Karpas-422 (cell line): ENCODE results near the gene SEMG2. TPM values are rescaled to one million over a fixed set of nuclear protein-coding genes. Genes with fewer than 3 reads are reported as not detected.

ENCODE experiments used
- DNase-seq: peaks from one replicate; pipeline ENCODE4 v3.0.0-alpha.2; 2015
- H2AFZ ChIP-seq: fragments of 200-600 bp; sonication (generic); 2 replicates; pipeline ENCODE4 v1.6.1; 2014; ENCODE audit warnings: antibody characterized with exemption, low read length, mixed read lengths
- H3K27ac ChIP-seq: fragments of 200-600 bp; sonication (generic); 2 replicates; pipeline ENCODE4 v1.5.1; 2014; ENCODE audit warnings: mild to moderate bottlenecking, low read length, moderate library complexity
- H3K27me3 ChIP-seq: fragments of 200-600 bp; sonication (generic); 2 replicates; pipeline ENCODE4 v1.6.1; 2014; ENCODE audit warnings: low read length, mixed read lengths
- H3K36me3 ChIP-seq: fragments of 200-600 bp; sonication (generic); 2 replicates; pipeline ENCODE4 v1.6.1; 2014; ENCODE audit warnings: low read length, mixed read lengths; ENCODE audit not compliant: insufficient read depth
- H3K4me1 ChIP-seq: fragments of 200-600 bp; sonication (generic); 2 replicates; pipeline ENCODE4 v1.6.1; 2014; ENCODE audit warnings: mild to moderate bottlenecking, low read length, mixed read lengths
- H3K4me2 ChIP-seq: fragments of 200-600 bp; sonication (generic); 2 replicates; pipeline ENCODE4 v1.6.1; 2014; ENCODE audit warnings: low read length, low read depth, mild to moderate bottlenecking; ENCODE audit not compliant: poor library complexity, severe bottlenecking
- H3K4me3 ChIP-seq: fragments of 200-600 bp; sonication (generic); 2 replicates; pipeline ENCODE4 v1.5.1; 2014; ENCODE audit warnings: mild to moderate bottlenecking, antibody characterized with exemption, low read length, mixed read lengths
- H3K79me2 ChIP-seq: fragments of 200-600 bp; sonication (generic); 2 replicates; pipeline ENCODE4 v1.6.1; 2014; ENCODE audit warnings: mild to moderate bottlenecking, low read length, mixed read lengths
- H3K9ac ChIP-seq: fragments of 200-600 bp; sonication (generic); 2 replicates; pipeline ENCODE4 v1.6.0; 2014; ENCODE audit warnings: low read length
- H3K9me2 ChIP-seq: fragments of 200-600 bp; sonication (generic), shearing (Covaris generic); replicated peaks from 2 replicates; pipeline ENCODE4 v1.6.0; 2014; ENCODE audit warnings: mild to moderate bottlenecking, low read length, moderate library complexity; ENCODE audit not compliant: insufficient read depth
- H3K9me3 ChIP-seq: fragments of 300-700, 200-600 bp; sonication (generic); 2 replicates; pipeline ENCODE4 v1.6.1; 2014; ENCODE audit warnings: low read length, mixed read lengths
- H4K20me1 ChIP-seq: fragments of 200-600 bp; sonication (generic); 2 replicates; pipeline ENCODE4 v1.6.1; 2014; ENCODE audit warnings: mild to moderate bottlenecking, antibody characterized with exemption, low read length, low read depth; ENCODE audit not compliant: insufficient read depth
- total RNA-seq: library from RNA; depleted of rRNA; stranded (reverse); fragments of >200 nt; shearing (Covaris generic); gene quantifications from 2 replicates; pipeline ENCODE4 v1.2.3, GENCODE V29; 2014; ENCODE audit warnings: low replicate concordance

Gene SEMG2
- total RNA-seq, 1 experiment from 2014 or later: not detected

- Histone ChIP-seq H3K27ac (no peak overlapping the region), H2AFZ (no peak overlapping the region), H3K79me2 (no peaks in the 10 kb centered on the region), H3K27me3 (0 out of 2 replicates have a peak, but pooled peaks cover 2% of the 10 kb centered on the region), H3K9me2 (no peaks in the 10 kb centered on the region), H3K4me3 (no peak overlapping the region), H3K4me1 (no peaks in the 10 kb centered on the region), H3K9ac (no peak overlapping the region), H3K36me3 (no peaks in the 10 kb centered on the region), H3K4me2 (no peak overlapping the region), H4K20me1 (no peaks in the 10 kb centered on the region), H3K9me3 (no peaks in the 10 kb centered on the region)
- no peak for DNase-seq
These were observed 33.5 kb upstream of the SEMG2 start for GRCh38 chr20:45187693-45188092.

GRCh38 chr20:45189067-45189609 lies 32.0 kb upstream of the SEMG2 start:
- Histone ChIP-seq H3K9ac (no peak overlapping the region), H3K9me3 (no peaks in the 10 kb centered on the region), H3K4me3 (no peak overlapping the region), H3K36me3 (no peaks in the 10 kb centered on the region), H3K9me2 (no peaks in the 10 kb centered on the region), H3K27ac (no peak overlapping the region), H3K4me2 (no peak overlapping the region), H4K20me1 (no peaks in the 10 kb centered on the region), H3K27me3 (0 out of 2 replicates have a peak, but pooled peaks cover 2% of the 10 kb centered on the region), H3K79me2 (no peaks in the 10 kb centered on the region), H2AFZ (no peak overlapping the region), H3K4me1 (no peaks in the 10 kb centered on the region)
- DNase-seq: no peak

GRCh38 chr20:45189861-45190260 lies 31.3 kb upstream of the SEMG2 start:
- no peaks in the 10 kb centered on the region for H3K79me2 ChIP-seq
- H4K20me1 ChIP-seq: no peaks in the 10 kb centered on the region
- H3K9ac ChIP-seq: no peak overlapping the region
- 0 out of 2 replicates have a peak, but pooled peaks cover 2% of the 10 kb centered on the region for H3K27me3 ChIP-seq
- no peaks in the 10 kb centered on the region for H3K9me3 ChIP-seq
- H3K4me3 ChIP-seq: no peak overlapping the region
- no peak overlapping the region for H3K4me2 ChIP-seq
- no peaks in the 10 kb centered on the region for H3K9me2 ChIP-seq
- DNase-seq: no peak
- no peaks in the 10 kb centered on the region for H3K4me1 ChIP-seq
- H3K27ac ChIP-seq: no peak overlapping the region
- H2AFZ ChIP-seq: no peak overlapping the region
- H3K36me3 ChIP-seq: no peaks in the 10 kb centered on the region

GRCh38 chr20:45191926-45192325 lies 29.2 kb upstream of the SEMG2 start:
- Histone ChIP-seq H4K20me1 (no peaks in the 10 kb centered on the region), H3K4me1 (no peaks in the 10 kb centered on the region), H3K4me3 (no peak overlapping the region), H3K27me3 (0 out of 2 replicates have a peak, but pooled peaks cover 2% of the 10 kb centered on the region), H2AFZ (no peak overlapping the region), H3K27ac (no peak overlapping the region), H3K9ac (no peak overlapping the region), H3K9me3 (no peaks in the 10 kb centered on the region), H3K9me2 (no peaks in the 10 kb centered on the region), H3K79me2 (no peaks in the 10 kb centered on the region), H3K4me2 (no peak overlapping the region), H3K36me3 (no peaks in the 10 kb centered on the region)
- DNase-seq: no peak

- Histone ChIP-seq H3K9me3 (no peaks in the 10 kb centered on the region), H3K79me2 (no peaks in the 10 kb centered on the region), H3K9ac (no peak overlapping the region), H4K20me1 (no peaks in the 10 kb centered on the region), H3K36me3 (no peaks in the 10 kb centered on the region), H3K4me2 (no peak overlapping the region), H3K4me1 (no peaks in the 10 kb centered on the region), H3K4me3 (no peak overlapping the region), H2AFZ (no peak overlapping the region), H3K27me3 (0 out of 2 replicates have a peak, but pooled peaks cover 2% of the 10 kb centered on the region), H3K27ac (no peak overlapping the region), H3K9me2 (no peaks in the 10 kb centered on the region)
- DNase-seq: no peak
These were observed 27.8 kb upstream of the SEMG2 start for GRCh38 chr20:45193331-45193730.

- Histone ChIP-seq H3K9me2 (no peaks in the 10 kb centered on the region), H3K4me2 (no peak within 1 kb of the TSS), H3K4me3 (no peak within 1 kb of the TSS), H3K36me3 (no peaks in the 10 kb centered on the region), H3K9me3 (no peaks in the 10 kb centered on the region), H4K20me1 (no peaks in the 10 kb centered on the region), H3K79me2 (no peaks in the 10 kb centered on the region), H3K27ac (no peak within 1 kb of the TSS), H3K4me1 (no peaks in the 10 kb centered on the region), H3K9ac (no peak within 1 kb of the TSS), H3K27me3 (no peaks in the 10 kb centered on the region), H2AFZ (no peak within 1 kb of the TSS)
- no peak for DNase-seq
These were observed 14.4 kb upstream of the SEMG2 start, which contains the start of gene SEMG1 for GRCh38 chr20:45206725-45207124. TSS of gene SEMG1 (plus strand) at chr20:45207033. CDS start at chr20:45207054, 21 bp downstream.

- Histone ChIP-seq H3K27ac (no peak overlapping the region), H3K4me3 (no peak overlapping the region), H3K9ac (no peak overlapping the region), H3K4me2 (no peak overlapping the region), H3K27me3 (no peaks in the 10 kb centered on the region), H3K4me1 (no peaks in the 10 kb centered on the region), H4K20me1 (no peaks in the 10 kb centered on the region), H2AFZ (no peak overlapping the region), H3K79me2 (no peaks in the 10 kb centered on the region), H3K9me3 (no peaks in the 10 kb centered on the region), H3K36me3 (no peaks in the 10 kb centered on the region), H3K9me2 (no peaks in the 10 kb centered on the region)
- DNase-seq: no peak
These were observed 11.2 kb upstream of the SEMG2 start for GRCh38 chr20:45209924-45210323.

GRCh38 chr20:45211569-45212474 lies 9.4 kb upstream of the SEMG2 start:
- no peaks in the 10 kb centered on the region for H3K9me3 ChIP-seq
- DNase-seq: no peak
- H3K27me3 ChIP-seq: no peaks in the 10 kb centered on the region
- H3K4me1 ChIP-seq: no peaks in the 10 kb centered on the region
- no peak overlapping the region for H2AFZ ChIP-seq
- no peak overlapping the region for H3K9ac ChIP-seq
- H3K79me2 ChIP-seq: no peaks in the 10 kb centered on the region
- H3K27ac ChIP-seq: no peak overlapping the region
- no peaks in the 10 kb centered on the region for H3K9me2 ChIP-seq
- no peaks in the 10 kb centered on the region for H4K20me1 ChIP-seq
- no peaks in the 10 kb centered on the region for H3K36me3 ChIP-seq
- no peak overlapping the region for H3K4me3 ChIP-seq
- H3K4me2 ChIP-seq: no peak overlapping the region
